Glutamatergic neuron (in vitro differentiated cells): ENCODE measurements around the gene IPO11. TPM values are rescaled to one million over a fixed set of nuclear protein-coding genes. Genes with fewer than 3 reads are reported as not detected.

ENCODE experiments used
- DNase-seq: peaks from one replicate; pipeline ENCODE4 v3.0.0; 2022
- H3K27ac Mint-ChIP-seq: one replicate; pipeline ENCODE4 v1.8.0; 2020; ENCODE audit warnings: mild to moderate bottlenecking, mixed read lengths, inconsistent platforms; ENCODE audit not compliant: unreplicated experiment
- H3K27me3 Mint-ChIP-seq: one replicate; pipeline ENCODE4 v1.8.0; 2020; ENCODE audit warnings: mild to moderate bottlenecking, moderate library complexity, mixed read lengths, inconsistent platforms; ENCODE audit not compliant: unreplicated experiment
- H3K36me3 Mint-ChIP-seq: one replicate; pipeline ENCODE4 v1.8.0; 2020; ENCODE audit warnings: mild to moderate bottlenecking, mixed read lengths, inconsistent platforms; ENCODE audit not compliant: unreplicated experiment
- H3K4me1 Mint-ChIP-seq: one replicate; pipeline ENCODE4 v1.8.0; 2020; ENCODE audit warnings: mild to moderate bottlenecking, low read depth, mixed read lengths, inconsistent platforms; ENCODE audit not compliant: unreplicated experiment
- H3K4me3 Mint-ChIP-seq: one replicate; pipeline ENCODE4 v1.8.0; 2020; ENCODE audit warnings: mild to moderate bottlenecking, mixed read lengths, inconsistent platforms; ENCODE audit not compliant: unreplicated experiment
- H3K9me3 Mint-ChIP-seq: one replicate; pipeline ENCODE4 v1.8.0; 2020; ENCODE audit warnings: mild to moderate bottlenecking, moderate library complexity, mixed read lengths, inconsistent platforms; ENCODE audit not compliant: unreplicated experiment
- total RNA-seq: library from RNA; stranded (reverse); fragmentation: NEBNext Ultra II Directional; extraction: Animal tissue kit (Norgen Biotek cat#: 25700); gene quantifications from one replicate; pipeline ENCODE4 v1.2.1, GENCODE V29; 2021; ENCODE audit not compliant: unreplicated experiment
- TF ChIP-seq, protein P1 (sequence below): fragments of 200-600 bp; sonication (generic); IDR thresholded peaks from one replicate; pipeline ENCODE4 v1.5.0; 2021; ENCODE audit not compliant: partially characterized antibody, unreplicated experiment

The IPO11 gene
- total RNA-seq, 1 donor from 2014 or later: 23.5 TPM

GRCh38 chr5:62590387-62590786 lies 177.8 kb downstream of the IPO11 start:
- no peak for DNase-seq
- H3K27me3 Mint-ChIP-seq: peaks cover 1% of the 10 kb centered on the region
- H3K27ac Mint-ChIP-seq: no peak overlapping the region
- H3K4me3 Mint-ChIP-seq: no peak overlapping the region
- H3K9me3 Mint-ChIP-seq: no peaks in the 10 kb centered on the region
- peaks cover 5% of the 10 kb centered on the region for H3K36me3 Mint-ChIP-seq
- H3K4me1 Mint-ChIP-seq: no peaks in the 10 kb centered on the region
- TF ChIP-seq, protein P1, sequence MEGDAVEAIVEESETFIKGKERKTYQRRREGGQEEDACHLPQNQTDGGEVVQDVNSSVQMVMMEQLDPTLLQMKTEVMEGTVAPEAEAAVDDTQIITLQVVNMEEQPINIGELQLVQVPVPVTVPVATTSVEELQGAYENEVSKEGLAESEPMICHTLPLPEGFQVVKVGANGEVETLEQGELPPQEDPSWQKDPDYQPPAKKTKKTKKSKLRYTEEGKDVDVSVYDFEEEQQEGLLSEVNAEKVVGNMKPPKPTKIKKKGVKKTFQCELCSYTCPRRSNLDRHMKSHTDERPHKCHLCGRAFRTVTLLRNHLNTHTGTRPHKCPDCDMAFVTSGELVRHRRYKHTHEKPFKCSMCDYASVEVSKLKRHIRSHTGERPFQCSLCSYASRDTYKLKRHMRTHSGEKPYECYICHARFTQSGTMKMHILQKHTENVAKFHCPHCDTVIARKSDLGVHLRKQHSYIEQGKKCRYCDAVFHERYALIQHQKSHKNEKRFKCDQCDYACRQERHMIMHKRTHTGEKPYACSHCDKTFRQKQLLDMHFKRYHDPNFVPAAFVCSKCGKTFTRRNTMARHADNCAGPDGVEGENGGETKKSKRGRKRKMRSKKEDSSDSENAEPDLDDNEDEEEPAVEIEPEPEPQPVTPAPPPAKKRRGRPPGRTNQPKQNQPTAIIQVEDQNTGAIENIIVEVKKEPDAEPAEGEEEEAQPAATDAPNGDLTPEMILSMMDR: no peak

- no peak for DNase-seq
- Mint-ChIP-seq H3K27me3 (peaks cover 1% of the 10 kb centered on the region), H3K27ac (no peak overlapping the region), H3K9me3 (no peaks in the 10 kb centered on the region), H3K36me3 (peaks cover 5% of the 10 kb centered on the region), H3K4me3 (no peak overlapping the region), H3K4me1 (no peaks in the 10 kb centered on the region)
- TF ChIP-seq, protein P1: no peak
These were observed 180.0 kb downstream of the IPO11 start for GRCh38 chr5:62592558-62592957.

- Mint-ChIP-seq H3K4me3 (no peak overlapping the region), H3K27ac (no peak overlapping the region), H3K9me3 (no peaks in the 10 kb centered on the region), H3K4me1 (no peaks in the 10 kb centered on the region), H3K36me3 (peaks cover 5% of the 10 kb centered on the region), H3K27me3 (peaks cover 1% of the 10 kb centered on the region)
- no peak for DNase-seq
- TF ChIP-seq, protein P1: no peak
These were observed 180.8 kb downstream of the IPO11 start for GRCh38 chr5:62593331-62593730.

- Mint-ChIP-seq H3K27ac (no peak overlapping the region), H3K4me1 (no peaks in the 10 kb centered on the region), H3K9me3 (no peaks in the 10 kb centered on the region), H3K4me3 (no peak overlapping the region), H3K36me3 (no peaks in the 10 kb centered on the region), H3K27me3 (no peaks in the 10 kb centered on the region)
- TF ChIP-seq, protein P1: no peak
- DNase-seq: no peak
These were observed 181.9 kb downstream of the IPO11 start for GRCh38 chr5:62594364-62594984.

- Mint-ChIP-seq H3K27ac (no peak overlapping the region), H3K36me3 (no peaks in the 10 kb centered on the region), H3K4me3 (no peak overlapping the region), H3K9me3 (no peaks in the 10 kb centered on the region), H3K27me3 (no peaks in the 10 kb centered on the region), H3K4me1 (no peaks in the 10 kb centered on the region)
- TF ChIP-seq, protein P1: no peak
- no peak for DNase-seq
These were observed 183.5 kb downstream of the IPO11 start for GRCh38 chr5:62596096-62596495.
